Endothelial cell of umbilical vein (primary cell): ENCODE measurements around the gene USH2A.

Experiments used
- CTCF ChIP-seq, 2 donors: IDR thresholded peaks; 1 replicate in 1 of 2; 2 replicates in 1 of 2; pipeline ENCODE4 v1.5.1; 2011; ENCODE audit warnings: low read length in 2 of 2, mild to moderate bottlenecking in 2 of 2, moderate library complexity in 2 of 2, control low read depth in 1 of 2, inconsistent platforms in 1 of 2, low read depth in 1 of 2; ENCODE audit not compliant: insufficient read depth in 1 of 2; ENCODE audit errors: extremely low read depth in 1 of 2
- EZH2 ChIP-seq: IDR thresholded peaks from 2 replicates; pipeline ENCODE4 v1.6.1; 2012; ENCODE audit warnings: borderline replicate concordance, low read depth, mild to moderate bottlenecking, moderate library complexity, low read length, inconsistent platforms; ENCODE audit not compliant: severe bottlenecking
- MAX ChIP-seq: IDR thresholded peaks from 2 replicates; pipeline ENCODE4 v1.6.1; 2011; ENCODE audit not compliant: insufficient read depth, insufficient read length
- POLR2A ChIP-seq: IDR thresholded peaks from 2 replicates; pipeline ENCODE4 v1.6.1; 2012; ENCODE audit warnings: low read depth, mild to moderate bottlenecking, control low read depth, low read length
- POLR2AphosphoS5 ChIP-seq: IDR thresholded peaks from 2 replicates; pipeline ENCODE4 v1.6.1; 2012; ENCODE audit warnings: low read depth, mild to moderate bottlenecking, control low read depth, low read length, moderate library complexity; ENCODE audit not compliant: insufficient read depth

- TF ChIP-seq POLR2AphosphoS5 (no peak), EZH2 (no peak), CTCF (IDR thresholded peaks at IDR 0.05; ENCODE audit: extremely low read depth in 1 of 2, insufficient read depth in 1 of 2, low read depth in 1 of 2, low read length in 2 of 2) (no peak), MAX (no peak), POLR2A (no peak)
Measured at GRCh38 chr1:215589650-215590435, 833.4 kb downstream of the USH2A start.
